ENCODE results near the gene HEXIM2. TPM values are rescaled to one million over a fixed set of nuclear protein-coding genes. Genes with fewer than 3 reads are reported as not detected.
A peak's percentile ranks its signal among the peaks of the same experiment; 100 is the strongest.
"Not testable (repeated sequence)": the region's sequence is repeated elsewhere in the genome, so short reads cannot be mapped to it uniquely, and the experiment has no call there.

HEXIM2 gene
- total RNA-seq, 2 donors from 2014 or later = 6.1 to 10.7 TPM

- H3K36me3 Mint-ChIP-seq = no peaks in the 10 kb centered on the region
- H3K9me3 Mint-ChIP-seq = no peaks in the 10 kb centered on the region
- DNase-seq (ENCODE audit: low spot score) (no peak), ATAC-seq (no peak)
- H3K4me3 Mint-ChIP-seq = no peak overlapping the region
- H3K4me1 Mint-ChIP-seq (ENCODE audit: low read depth in 2 of 2) = no peaks in the 10 kb centered on the region
- peaks cover 0 to 3% of the 10 kb centered on the region in 2 donors for H3K27me3 Mint-ChIP-seq
- H3K27ac Mint-ChIP-seq = no peak overlapping the region
Measured at GRCh38 chr17:45121055-45121454, 40.6 kb upstream of the HEXIM2 start.

GRCh38 chr17:45123076-45123770, 38.5 kb upstream of the HEXIM2 start:
- Mint-ChIP-seq H3K27me3 (no peaks in the 10 kb centered on the region), H3K9me3 (no peaks in the 10 kb centered on the region), H3K36me3 (no peaks in the 10 kb centered on the region), H3K4me1 (ENCODE audit: low read depth in 2 of 2) (no peaks in the 10 kb centered on the region), H3K4me3 (no peak overlapping the region), H3K27ac (no peak overlapping the region)
- ATAC-seq (no peak), DNase-seq (ENCODE audit: low spot score) (no peak)

DNA sequence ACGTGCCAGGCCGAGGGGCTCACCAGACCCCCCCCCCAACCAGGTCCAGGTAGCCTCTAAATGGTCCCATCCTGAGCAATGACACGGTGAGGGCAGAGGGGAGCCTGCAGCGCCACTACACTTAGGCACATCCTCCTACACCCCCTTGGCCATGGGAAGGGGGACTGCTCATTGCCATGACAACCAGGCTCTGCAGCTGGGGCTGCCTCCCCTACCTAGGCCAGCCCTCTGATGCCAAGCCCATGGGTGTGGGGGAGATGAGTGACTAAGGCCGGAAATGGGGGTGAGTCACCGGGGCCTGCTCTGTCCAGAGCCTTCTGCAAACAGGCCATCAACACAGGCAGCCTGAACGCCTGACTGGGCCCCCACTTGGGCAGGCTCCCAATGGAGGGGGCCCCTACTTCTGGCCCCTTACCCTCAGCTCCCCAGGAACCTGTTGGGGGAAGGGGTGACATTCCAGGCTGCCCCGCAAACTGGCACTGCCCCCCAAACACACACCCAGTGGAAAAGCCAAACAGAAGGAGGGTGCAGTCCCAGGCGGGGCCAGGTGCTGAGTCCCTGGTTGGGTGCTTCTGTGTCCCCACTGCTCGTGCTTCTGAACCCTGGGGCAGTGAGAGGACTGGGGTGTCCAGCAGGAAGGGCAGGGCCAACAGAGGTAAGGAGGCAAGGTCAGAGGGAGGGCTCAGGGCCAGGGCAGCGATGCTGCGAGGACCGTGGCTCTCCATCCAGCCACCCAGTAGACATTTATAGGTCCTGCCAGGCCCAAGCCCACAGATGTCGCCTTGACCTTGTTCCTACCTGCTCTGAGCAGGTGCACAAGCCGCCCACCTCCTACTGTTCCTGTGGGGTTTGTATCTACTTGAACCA, 37.5 kb upstream of the HEXIM2 start:
- Mint-ChIP-seq H3K27me3 (no peaks in the 10 kb centered on the region), H3K27ac (no peak overlapping the region)

GRCh38 chr17:45124797-45125122, 36.9 kb upstream of the HEXIM2 start:
- not testable (repeated sequence) for ATAC-seq; H3K27me3 Mint-ChIP-seq; DNase-seq (ENCODE audit: low spot score); H3K9me3 Mint-ChIP-seq; H3K4me3 Mint-ChIP-seq; H3K36me3 Mint-ChIP-seq; H3K4me1 Mint-ChIP-seq (ENCODE audit: low read depth in 2 of 2); H3K27ac Mint-ChIP-seq

More for the DNA sequence above, 37.5 kb upstream of the HEXIM2 start:
- Mint-ChIP-seq H3K4me3 (no peak overlapping the region), H3K36me3 (no peaks in the 10 kb centered on the region), H3K9me3 (no peaks in the 10 kb centered on the region), H3K4me1 (ENCODE audit: low read depth in 2 of 2) (no peaks in the 10 kb centered on the region)
- peak; percentile 75 to 85 for ATAC-seq
- no peak for DNase-seq (ENCODE audit: low spot score)

- Mint-ChIP-seq H3K27ac (no peak overlapping the region), H3K4me1 (ENCODE audit: low read depth in 2 of 2) (peaks cover 0 to 1% of the 10 kb centered on the region in 2 donors), H3K4me3 (no peak overlapping the region), H3K27me3 (peaks cover 0 to under 1% of the 10 kb centered on the region in 2 donors), H3K9me3 (no peaks in the 10 kb centered on the region), H3K36me3 (no peaks in the 10 kb centered on the region)
- no peak for DNase-seq (ENCODE audit: low spot score)
- no peak for ATAC-seq
Measured at GRCh38 chr17:45125509-45125908, 36.2 kb upstream of the HEXIM2 start.

- H3K4me3 Mint-ChIP-seq = no peak overlapping the region
- H3K27me3 Mint-ChIP-seq = peaks cover 0 to 8% of the 10 kb centered on the region in 2 donors
- no peaks in the 10 kb centered on the region for H3K36me3 Mint-ChIP-seq
- H3K9me3 Mint-ChIP-seq = no peaks in the 10 kb centered on the region
- H3K4me1 Mint-ChIP-seq (ENCODE audit: low read depth in 2 of 2) = peaks cover 0 to 3% of the 10 kb centered on the region in 2 donors
- ATAC-seq = no peak
- H3K27ac Mint-ChIP-seq = no peak overlapping the region
- DNase-seq (ENCODE audit: low spot score) = no peak
Measured at GRCh38 chr17:45127207-45127547, 34.5 kb upstream of the HEXIM2 start.

GRCh38 chr17:45127548-45128300, 34.0 kb upstream of the HEXIM2 start:
- H3K4me1 Mint-ChIP-seq (ENCODE audit: low read depth in 2 of 2) = peaks cover 0 to 3% of the 10 kb centered on the region in 2 donors
- ATAC-seq (no peak), DNase-seq (ENCODE audit: low spot score) (no peak)
- no peak overlapping the region for H3K4me3 Mint-ChIP-seq
- peaks cover 0 to 8% of the 10 kb centered on the region in 2 donors for H3K27me3 Mint-ChIP-seq
- H3K36me3 Mint-ChIP-seq = no peaks in the 10 kb centered on the region
- H3K27ac Mint-ChIP-seq = no peak overlapping the region
- H3K9me3 Mint-ChIP-seq = no peaks in the 10 kb centered on the region

DNA sequence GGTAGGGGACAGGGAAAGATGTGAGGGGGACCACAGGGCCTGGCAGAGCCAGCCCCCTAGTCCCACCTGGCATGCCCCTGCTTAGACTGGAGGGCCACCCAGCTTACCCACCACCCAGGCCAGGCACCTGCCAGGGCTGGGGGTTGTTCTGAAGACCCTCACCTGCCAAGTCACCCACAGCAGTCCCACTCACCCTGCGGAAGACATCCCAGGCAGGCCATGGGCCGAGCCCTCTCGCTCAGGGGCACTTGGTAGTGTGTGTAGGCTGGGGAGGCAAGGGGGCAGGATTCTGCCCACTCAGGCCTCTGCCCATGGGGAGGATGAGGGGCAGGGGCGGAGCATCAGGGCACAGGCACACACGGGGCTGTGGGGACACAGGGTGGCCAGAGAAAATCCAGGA, 33.3 kb upstream of the HEXIM2 start:
- DNase-seq (ENCODE audit: low spot score) = no peak
- no peak for ATAC-seq
- Mint-ChIP-seq H3K36me3 (no peaks in the 10 kb centered on the region), H3K27ac (no peak overlapping the region), H3K4me1 (ENCODE audit: low read depth in 2 of 2) (peaks cover 0 to 5% of the 10 kb centered on the region in 2 donors), H3K27me3 (peaks cover 0 to 8% of the 10 kb centered on the region in 2 donors), H3K4me3 (no peak overlapping the region), H3K9me3 (no peaks in the 10 kb centered on the region)

- Mint-ChIP-seq H3K36me3 (no peaks in the 10 kb centered on the region), H3K27ac (no peak overlapping the region), H3K4me3 (no peak overlapping the region), H3K9me3 (no peaks in the 10 kb centered on the region), H3K4me1 (ENCODE audit: low read depth in 2 of 2) (peaks cover 4 to 8% of the 10 kb centered on the region in 2 donors), H3K27me3 (peaks cover 0 to 8% of the 10 kb centered on the region in 2 donors)
- ATAC-seq (no peak), DNase-seq (ENCODE audit: low spot score) (no peak)
Measured at GRCh38 chr17:45128989-45129388, 32.7 kb upstream of the HEXIM2 start.

GRCh38 chr17:45129426-45129939, 32.2 kb upstream of the HEXIM2 start:
- Mint-ChIP-seq H3K27me3 (peaks cover 0 to 8% of the 10 kb centered on the region in 2 donors), H3K4me1 (ENCODE audit: low read depth in 2 of 2) (peaks cover 4 to 8% of the 10 kb centered on the region in 2 donors), H3K36me3 (no peaks in the 10 kb centered on the region), H3K4me3 (no peak overlapping the region), H3K9me3 (no peaks in the 10 kb centered on the region), H3K27ac (no peak overlapping the region)
- DNase-seq (ENCODE audit: low spot score) = no peak
- no peak for ATAC-seq

DNA sequence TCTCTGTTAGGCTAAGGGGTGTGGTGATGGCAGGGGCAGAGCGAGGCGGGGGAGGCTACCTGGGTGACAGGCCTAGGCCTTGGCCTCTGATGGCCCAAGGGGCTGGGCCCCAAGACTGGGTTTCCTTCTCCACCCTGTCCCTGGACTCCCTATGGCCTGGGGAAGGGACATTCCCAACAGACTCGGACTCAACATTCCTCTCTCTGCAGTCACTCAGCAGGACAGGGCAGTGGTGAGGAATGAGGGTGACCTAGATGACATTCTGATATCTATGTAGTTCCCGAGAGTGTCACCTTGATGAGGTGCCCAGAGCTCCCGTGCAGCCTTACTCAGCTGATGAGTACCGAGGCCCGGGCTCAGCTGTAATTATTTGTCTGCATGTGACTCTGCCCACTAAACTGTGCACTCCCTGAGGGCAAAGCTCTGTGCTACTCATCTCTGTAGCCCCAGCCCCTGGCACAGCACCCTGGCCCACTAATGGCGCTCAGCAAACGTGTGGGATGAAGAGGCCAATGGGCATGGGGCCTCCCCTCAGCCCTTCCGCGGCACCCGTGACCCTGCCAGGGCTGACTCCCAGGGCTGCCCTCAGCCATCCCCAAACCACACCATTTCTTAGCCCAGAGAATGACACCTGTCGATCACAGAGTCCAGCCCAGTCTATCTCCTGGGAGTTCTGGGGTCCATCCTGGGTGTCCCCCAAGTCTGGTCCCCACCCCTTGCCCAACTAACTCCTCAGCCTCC, 31.6 kb upstream of the HEXIM2 start:
- H3K4me3 Mint-ChIP-seq = no peak overlapping the region
- peak overlapping the region in 1 of 2 donors; percentile 28 for H3K27ac Mint-ChIP-seq
- ATAC-seq (no peak), DNase-seq (ENCODE audit: low spot score) (no peak)
- peaks cover 0 to 8% of the 10 kb centered on the region in 2 donors for H3K27me3 Mint-ChIP-seq
- H3K9me3 Mint-ChIP-seq = no peaks in the 10 kb centered on the region
- no peaks in the 10 kb centered on the region for H3K36me3 Mint-ChIP-seq
- H3K4me1 Mint-ChIP-seq (ENCODE audit: low read depth in 2 of 2) = peaks cover 7 to 8% of the 10 kb centered on the region in 2 donors

- H3K4me3 Mint-ChIP-seq = peak overlapping the region; percentile 43
- no peaks in the 10 kb centered on the region for H3K36me3 Mint-ChIP-seq
- H3K27me3 Mint-ChIP-seq = peaks cover 0 to 8% of the 10 kb centered on the region in 2 donors
- no peaks in the 10 kb centered on the region for H3K9me3 Mint-ChIP-seq
- no peak for ATAC-seq
- H3K27ac Mint-ChIP-seq = peak overlapping the region in 1 of 2 donors; percentile 28
- DNase-seq (ENCODE audit: low spot score) = no peak
- peaks cover 10 to 12% of the 10 kb centered on the region in 2 donors for H3K4me1 Mint-ChIP-seq (ENCODE audit: low read depth in 2 of 2)
Measured at GRCh38 chr17:45130681-45131615, 30.7 kb upstream of the HEXIM2 start.
